Thoracic aorta (tissue), 2 donors: ENCODE data around the gene PARD3B. TPM values are rescaled to one million over a fixed set of nuclear protein-coding genes. Genes with fewer than 3 reads are reported as not detected.

Experiments
- ATAC-seq: fragments of 150-250 bp; one replicate; pipeline ENCODE4 v1.8.0; 2017; ENCODE audit warnings: low read depth; ENCODE audit not compliant: insufficient number of reproducible peaks, low FRiP score
- DNase-seq: peaks from one replicate; pipeline ENCODE4 v3.0.0-alpha.2; 2020; ENCODE audit warnings: low spot score
- H3K27ac ChIP-seq, 2 donors: fragments of 200-600 bp; sonication (generic); 1 replicate in 1 of 2; 2 replicates in 1 of 2; pipeline ENCODE4 v1.5.1; 2016; ENCODE audit warnings: mild to moderate bottlenecking in 2 of 2, moderate library complexity in 2 of 2
- H3K27me3 ChIP-seq: fragments of 200-600 bp; sonication (generic); replicated peaks from 2 replicates; pipeline ENCODE4 v1.6.0; 2016; ENCODE audit warnings: mild to moderate bottlenecking; ENCODE audit not compliant: insufficient read depth
- H3K36me3 ChIP-seq: fragments of 200-600 bp; sonication (generic); one replicate; pipeline ENCODE4 v1.5.1; 2016
- H3K4me1 ChIP-seq, 2 donors: fragments of 200-600 bp; sonication (generic); 1 replicate in 1 of 2; 2 replicates in 1 of 2; pipeline versions ENCODE4 v1.5.1 to v1.6.0; 2016; ENCODE audit warnings: low read depth in 2 of 2, mild to moderate bottlenecking in 1 of 2; ENCODE audit not compliant: control insufficient read depth in 1 of 2
- H3K4me3 ChIP-seq: fragments of 200-600 bp; sonication (generic); 2 replicates; pipeline ENCODE4 v1.5.1; 2016; ENCODE audit warnings: mild to moderate bottlenecking
- H3K9me3 ChIP-seq: fragments of 200-600 bp; sonication (generic); 2 replicates; pipeline ENCODE4 v1.5.1; 2016
- CTCF ChIP-seq: fragments of 200-600 bp; sonication (generic); IDR thresholded peaks from one replicate; pipeline ENCODE4 v1.5.1; 2019; ENCODE audit warnings: antibody characterized with exemption
- total RNA-seq, 2 donors: library from RNA; depleted of rRNA; stranded (reverse); fragments of >200 nt; gene quantifications; one replicate each; pipeline versions ENCODE4 v1.1.0 to v1.2.3, GENCODE V29; 2016

Gene PARD3B
- total RNA-seq, 2 donors from 2014 or later: 25.7 to 34.5 TPM

GRCh38 chr2:204737296-204737695, 192.0 kb downstream of the PARD3B start:
- no peak for TF ChIP-seq CTCF
- H3K9me3 ChIP-seq: peaks cover 11% of the 10 kb centered on the region
- ATAC-seq (no peak), DNase-seq (no peak)
- H3K36me3 ChIP-seq: no peaks in the 10 kb centered on the region
- H3K4me3 ChIP-seq: no peak overlapping the region
- no peaks in the 10 kb centered on the region for H3K4me1 ChIP-seq
- H3K27me3 ChIP-seq: no peaks in the 10 kb centered on the region
- no peak overlapping the region for H3K27ac ChIP-seq

GRCh38 chr2:204738721-204739120, 193.4 kb downstream of the PARD3B start:
- ATAC-seq (no peak), DNase-seq (no peak)
- TF ChIP-seq CTCF: no peak
- H3K27me3 ChIP-seq: no peaks in the 10 kb centered on the region
- no peak overlapping the region for H3K4me3 ChIP-seq
- no peaks in the 10 kb centered on the region for H3K36me3 ChIP-seq
- no peaks in the 10 kb centered on the region for H3K4me1 ChIP-seq
- H3K27ac ChIP-seq: no peak overlapping the region
- H3K9me3 ChIP-seq: peaks cover 11% of the 10 kb centered on the region

- Histone ChIP-seq H3K27ac (no peak overlapping the region), H3K36me3 (no peaks in the 10 kb centered on the region), H3K9me3 (peaks cover 5% of the 10 kb centered on the region), H3K4me3 (no peak overlapping the region), H3K27me3 (no peaks in the 10 kb centered on the region), H3K4me1 (no peaks in the 10 kb centered on the region)
- TF ChIP-seq CTCF: no peak
- no peak for ATAC-seq
- no peak for DNase-seq
These were observed 198.2 kb downstream of the PARD3B start for GRCh38 chr2:204743393-204743960.

GRCh38 chr2:204744506-204744905, 199.2 kb downstream of the PARD3B start:
- ATAC-seq (no peak), DNase-seq (no peak)
- peaks cover 5% of the 10 kb centered on the region for H3K9me3 ChIP-seq
- no peaks in the 10 kb centered on the region for H3K27me3 ChIP-seq
- no peaks in the 10 kb centered on the region for H3K4me1 ChIP-seq
- no peak for TF ChIP-seq CTCF
- H3K4me3 ChIP-seq: no peak overlapping the region
- H3K27ac ChIP-seq: no peak overlapping the region
- H3K36me3 ChIP-seq: no peaks in the 10 kb centered on the region

GRCh38 chr2:204748286-204748685, 203.0 kb downstream of the PARD3B start:
- ATAC-seq (no peak), DNase-seq (no peak)
- Histone ChIP-seq H3K27ac (no peak overlapping the region), H3K4me3 (no peak overlapping the region), H3K4me1 (no peaks in the 10 kb centered on the region), H3K36me3 (no peaks in the 10 kb centered on the region), H3K9me3 (no peaks in the 10 kb centered on the region), H3K27me3 (no peaks in the 10 kb centered on the region)
- TF ChIP-seq CTCF: no peak
